AML-193 (cell line): ENCODE data around the gene CPSF3.

Source experiments
- DNase-seq, 2 experiments: peaks; one replicate each; lab custom pipeline; 2025; lab: John Stamatoyannopoulos, UW

CPSF3 gene

DNA sequence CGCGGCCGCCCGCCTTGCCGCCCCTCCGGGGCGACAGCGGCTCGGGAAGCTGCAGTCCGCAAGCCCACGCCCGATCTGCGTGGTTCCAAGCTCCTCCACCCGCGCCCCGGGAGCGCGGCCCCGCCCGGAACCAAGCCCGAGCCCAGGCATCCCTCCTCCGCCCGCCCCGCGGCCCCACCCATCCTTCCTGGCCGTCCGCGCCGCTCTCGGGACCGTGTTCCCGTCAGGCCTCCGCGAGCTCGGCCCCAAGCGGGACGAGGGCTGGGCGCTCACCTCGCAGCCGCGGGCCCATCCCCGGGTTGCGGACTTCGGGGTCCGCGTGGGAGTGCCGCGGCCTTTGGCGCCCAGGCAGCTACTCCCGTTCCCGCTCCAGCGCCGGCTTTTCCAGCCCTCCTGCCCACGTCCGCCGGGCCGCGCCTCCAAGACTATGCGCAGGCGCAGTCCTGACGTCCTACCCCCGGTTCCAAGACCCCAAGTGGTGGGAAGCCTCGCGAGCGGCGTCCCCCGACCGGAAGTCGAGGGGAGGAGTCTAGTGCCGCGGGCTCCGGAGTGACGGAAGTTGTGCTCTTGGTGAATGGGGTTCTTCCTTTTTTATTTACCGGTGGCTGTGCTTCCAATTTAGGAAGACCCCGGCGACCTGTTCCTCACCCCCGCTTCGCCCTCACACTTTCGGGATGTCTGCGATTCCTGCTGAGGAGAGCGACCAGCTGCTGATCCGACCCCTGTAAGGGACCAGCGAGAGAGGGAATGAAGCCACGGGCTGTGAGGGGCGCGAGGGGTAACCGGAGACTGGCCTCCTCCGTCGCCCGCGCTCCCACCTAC, at the start of gene CPSF3, which contains the start of gene ITGB1BP1:
CPSF3 (plus strand) TSS at position 555 of the 822 bp plus-strand sequence; CDS start at position 675, 120 bp downstream.
ITGB1BP1 (minus strand) TSS at position 429 of the 822 bp plus-strand sequence. CDS start 4,831 bp downstream, outside the sequence.
- peak; percentile 93 to 94 for DNase-seq

- DNase-seq = no peak
These were observed 49.3 kb upstream of the CPSF3 start for GRCh38 chr2:9374071-9374730.

- no peak for DNase-seq
These were observed 47.5 kb upstream of the CPSF3 start for GRCh38 chr2:9375857-9376428.

- no peak for DNase-seq
These were observed 45.9 kb upstream of the CPSF3 start for GRCh38 chr2:9377461-9378097.

DNA sequence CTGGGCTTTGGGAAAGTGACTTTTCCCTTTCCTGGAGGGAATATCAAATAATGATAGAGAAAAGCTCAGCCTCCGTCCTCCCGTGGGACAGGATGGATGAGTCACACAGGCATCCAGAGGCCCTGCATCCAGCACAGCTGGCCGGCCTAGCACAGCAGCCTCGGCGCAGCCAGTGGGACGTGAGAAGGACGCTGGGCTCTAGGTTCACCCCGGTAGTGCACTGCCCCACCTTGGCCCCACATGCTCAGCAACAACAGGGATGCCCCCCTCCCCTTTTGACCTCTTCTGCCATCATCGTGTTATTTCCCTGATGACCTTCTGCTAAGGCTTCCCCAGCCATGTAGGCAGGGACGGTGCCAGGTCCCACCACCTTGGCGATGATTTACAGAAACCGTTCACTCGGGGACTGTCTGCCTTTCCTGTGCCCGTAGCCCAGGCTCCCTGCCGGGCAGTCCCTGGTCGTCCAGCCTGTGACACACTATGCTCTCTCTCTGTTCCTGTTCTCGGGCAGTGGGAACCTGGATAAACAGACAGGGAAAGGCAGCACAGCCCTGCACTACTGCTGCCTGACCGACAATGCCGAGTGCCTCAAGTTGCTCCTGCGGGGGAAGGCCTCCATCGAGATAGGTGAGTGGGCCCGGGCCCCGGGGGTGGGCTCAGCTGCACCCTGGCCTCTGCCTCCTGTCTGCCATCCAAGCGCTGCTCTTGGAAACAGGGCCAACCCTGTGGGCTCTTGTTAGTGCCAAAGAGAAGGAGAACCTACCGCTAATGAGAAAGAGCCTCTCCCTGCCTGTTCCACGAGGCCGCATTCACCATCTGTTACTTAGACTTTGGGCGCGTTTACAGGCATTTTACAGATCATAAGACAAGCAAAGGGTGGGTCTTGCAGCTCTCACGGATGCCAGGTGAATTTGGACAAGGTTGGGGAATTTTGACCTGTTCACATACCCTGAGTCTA, 44.7 kb upstream of the CPSF3 start:
- DNase-seq = no peak

- DNase-seq = no peak
These were observed 44.1 kb upstream of the CPSF3 start for GRCh38 chr2:9379391-9379755.

DNA sequence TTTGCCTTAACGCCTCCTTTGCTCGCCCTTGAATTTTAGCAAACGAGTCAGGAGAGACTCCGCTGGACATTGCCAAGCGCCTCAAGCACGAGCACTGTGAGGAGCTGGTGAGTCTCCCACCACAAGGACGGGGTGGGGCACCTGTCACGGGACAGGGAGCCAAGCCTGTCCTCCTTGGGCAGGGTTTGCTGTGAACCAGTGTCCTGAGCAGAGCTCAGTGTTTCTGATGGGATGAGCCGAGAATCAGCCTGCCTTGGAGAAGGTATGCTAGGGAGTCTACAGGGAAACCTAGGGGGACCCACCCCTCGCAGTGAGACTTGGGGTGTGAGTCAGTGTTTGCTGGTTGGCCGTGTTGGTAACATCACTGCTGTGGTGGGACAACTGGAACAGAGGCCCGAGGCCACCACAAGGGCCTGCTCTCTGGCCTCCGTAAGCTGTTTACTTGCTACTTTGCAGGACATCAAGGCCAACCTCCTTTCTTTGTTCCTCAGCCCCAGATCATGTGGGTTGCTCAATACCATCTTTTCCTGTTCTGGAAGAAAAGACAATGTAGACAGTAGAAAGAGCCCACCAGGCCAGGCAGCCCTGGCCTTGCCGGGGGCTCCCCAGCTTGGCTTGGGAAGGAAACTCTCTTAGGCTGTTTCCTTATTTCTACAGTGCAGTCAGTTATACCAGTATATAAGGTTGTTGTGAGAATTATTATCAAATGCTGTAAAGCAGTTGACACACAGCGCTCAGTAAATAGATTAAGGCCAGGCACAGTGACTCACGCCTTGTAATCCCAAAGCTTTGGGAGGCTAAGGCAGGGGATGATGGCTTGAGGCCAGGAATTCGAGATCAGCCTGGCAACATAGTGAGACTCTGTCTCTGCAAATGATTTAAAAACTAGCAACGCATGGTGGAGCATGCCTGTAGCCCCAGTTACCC, 42.5 kb upstream of the CPSF3 start:
- no peak for DNase-seq

DNA sequence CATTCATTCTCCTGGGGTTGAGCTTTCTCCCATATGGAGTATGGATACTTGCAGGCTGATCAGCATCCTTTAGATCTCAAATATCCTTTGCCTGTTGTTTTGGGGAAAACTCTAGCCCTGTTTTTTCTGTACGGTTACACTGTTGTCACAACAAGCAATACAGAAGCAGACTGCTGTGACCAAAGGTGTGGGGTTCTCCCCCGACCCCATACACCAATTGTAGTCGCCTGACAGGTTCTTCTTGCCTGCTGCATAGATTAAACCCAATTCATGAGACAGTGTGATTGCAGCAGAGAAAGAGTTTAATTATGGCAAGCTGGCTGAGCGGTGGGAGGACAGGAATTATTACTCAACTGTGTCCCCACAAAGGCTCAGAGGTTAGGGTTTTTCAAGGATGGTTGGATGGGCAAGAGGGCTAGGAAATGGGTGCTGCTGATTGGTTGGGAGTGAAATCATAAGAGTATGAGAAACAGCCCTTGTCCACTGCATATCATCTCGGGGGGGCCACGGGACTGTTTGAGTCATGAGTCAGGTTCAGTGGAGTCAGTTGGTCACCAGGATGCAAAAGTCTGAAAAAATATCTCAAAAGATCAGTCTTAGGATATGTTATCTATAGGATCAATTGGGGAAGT, 40.7 kb upstream of the CPSF3 start:
- DNase-seq = no peak

GRCh38 chr2:9384521-9384920, 38.9 kb upstream of the CPSF3 start:
- DNase-seq = no peak

DNA sequence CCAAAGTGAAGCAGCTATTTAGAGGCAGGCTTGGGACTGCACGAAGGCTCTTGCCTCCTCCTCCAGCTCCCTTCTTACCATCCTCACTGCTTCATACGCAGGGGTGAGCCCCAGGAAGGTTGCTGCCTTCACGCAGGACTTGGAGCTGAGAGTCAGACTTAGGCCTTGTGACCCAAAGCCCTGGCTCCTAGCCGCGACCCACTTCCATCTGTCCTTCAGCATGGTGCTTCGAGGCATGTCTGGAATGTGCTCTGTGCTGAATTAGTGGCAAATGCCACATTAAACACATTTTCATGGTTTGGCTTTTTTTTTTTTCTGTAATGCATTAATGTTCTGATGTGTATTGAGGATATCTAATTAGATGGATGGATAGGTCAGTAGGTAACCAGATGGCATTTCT, 37.6 kb upstream of the CPSF3 start:
- DNase-seq = no peak

DNA sequence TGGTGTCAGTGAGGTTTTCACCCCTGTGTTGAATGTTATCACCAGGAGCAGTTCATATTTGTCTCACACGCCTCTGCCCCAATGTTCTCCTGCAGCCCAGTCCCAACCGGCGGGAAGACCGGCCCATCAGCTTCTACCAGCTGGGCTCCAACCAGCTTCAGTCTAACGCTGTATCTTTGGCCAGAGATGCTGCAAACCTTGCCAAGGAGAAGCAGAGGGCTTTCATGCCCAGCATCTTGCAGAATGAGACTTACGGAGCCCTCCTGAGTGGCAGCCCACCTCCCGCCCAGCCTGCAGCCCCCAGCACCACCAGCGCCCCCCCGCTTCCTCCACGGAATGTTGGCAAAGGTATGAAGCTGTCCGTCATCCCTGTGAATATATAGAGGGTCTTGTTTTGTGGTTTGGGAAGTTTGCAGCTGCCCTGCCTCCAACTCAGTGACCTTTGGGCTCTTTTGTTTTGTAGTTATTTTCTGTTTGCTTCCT, 35.2 kb upstream of the CPSF3 start:
- no peak for DNase-seq

DNA sequence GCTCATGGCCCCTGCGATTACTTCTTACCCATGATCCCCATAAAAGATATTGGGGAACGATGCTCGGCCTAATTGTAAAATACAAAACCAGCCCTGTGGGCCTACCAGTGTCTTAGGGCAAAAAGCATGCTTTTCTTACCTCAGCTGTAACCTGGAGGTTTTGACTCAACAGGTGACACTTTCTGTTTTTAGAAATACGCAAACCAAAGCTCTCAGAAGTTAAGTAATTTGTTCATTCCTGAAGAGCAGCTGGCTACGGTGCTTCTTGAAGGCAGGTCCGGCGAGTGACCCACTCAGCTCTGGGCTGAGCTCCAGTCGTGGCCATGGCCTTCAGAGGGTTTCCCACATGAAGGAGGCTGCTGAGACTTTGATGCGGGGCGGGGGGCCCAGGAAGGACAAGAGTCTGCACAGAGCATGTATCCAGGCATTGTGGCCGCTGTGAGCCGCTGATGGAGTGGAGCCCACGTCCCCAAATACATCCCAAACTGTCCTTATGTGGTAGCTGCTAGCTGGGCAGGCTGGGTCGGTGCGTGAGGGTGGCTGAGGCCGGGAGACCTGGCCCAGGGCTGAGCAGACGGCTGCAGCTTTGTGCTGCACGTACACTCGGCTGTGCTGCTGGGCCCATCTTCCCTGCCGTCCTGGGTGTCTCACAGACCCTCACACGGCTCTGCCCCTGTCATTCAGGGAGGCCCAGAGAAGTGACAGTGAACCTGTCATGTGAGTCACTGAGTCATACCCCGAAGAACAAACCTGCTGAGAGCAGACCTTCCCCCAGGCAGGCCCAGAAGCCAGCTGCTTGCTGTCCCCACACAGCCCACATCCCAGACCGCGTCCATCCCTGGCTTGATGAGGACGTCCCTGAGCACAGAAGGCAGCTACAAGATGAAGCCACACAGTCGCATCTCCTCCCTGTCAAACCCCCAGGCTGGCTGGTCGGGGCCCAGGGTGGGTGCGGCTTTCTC, 34.2 kb upstream of the CPSF3 start:
- DNase-seq = no peak

DNA sequence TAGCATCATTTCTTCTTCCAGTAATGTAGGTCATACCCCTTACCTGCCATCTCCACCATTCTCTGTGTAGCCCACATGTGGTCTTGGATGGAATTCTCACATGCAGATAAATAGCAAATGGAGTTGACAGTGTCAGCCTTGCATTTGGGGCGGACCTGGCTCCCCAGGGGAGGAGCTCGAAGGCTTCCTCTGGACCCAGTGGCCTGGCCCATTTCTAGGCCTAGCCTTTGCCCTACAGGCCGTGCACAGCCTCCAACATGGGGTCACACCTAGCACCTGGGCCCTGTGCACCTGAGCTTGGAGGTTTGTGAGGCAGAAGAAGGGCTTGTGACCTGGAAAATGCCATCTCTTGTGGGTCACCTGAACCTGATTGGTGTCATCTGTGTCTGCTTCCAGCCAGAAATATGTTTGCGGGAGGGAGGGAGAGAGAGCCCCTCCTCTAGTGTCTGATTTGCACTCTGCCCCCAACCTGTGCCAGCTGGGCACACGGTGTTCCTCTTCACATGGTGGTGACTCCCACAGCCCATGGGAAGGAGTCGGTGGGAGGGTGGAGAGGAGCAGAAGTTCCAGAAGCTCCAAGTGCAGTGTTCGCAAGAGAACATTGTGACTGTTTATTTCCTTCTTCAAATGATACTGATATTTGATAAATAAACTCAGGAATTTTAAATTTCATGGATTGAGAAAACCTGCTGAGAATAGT, 33.2 kb upstream of the CPSF3 start:
- no peak for DNase-seq

DNA sequence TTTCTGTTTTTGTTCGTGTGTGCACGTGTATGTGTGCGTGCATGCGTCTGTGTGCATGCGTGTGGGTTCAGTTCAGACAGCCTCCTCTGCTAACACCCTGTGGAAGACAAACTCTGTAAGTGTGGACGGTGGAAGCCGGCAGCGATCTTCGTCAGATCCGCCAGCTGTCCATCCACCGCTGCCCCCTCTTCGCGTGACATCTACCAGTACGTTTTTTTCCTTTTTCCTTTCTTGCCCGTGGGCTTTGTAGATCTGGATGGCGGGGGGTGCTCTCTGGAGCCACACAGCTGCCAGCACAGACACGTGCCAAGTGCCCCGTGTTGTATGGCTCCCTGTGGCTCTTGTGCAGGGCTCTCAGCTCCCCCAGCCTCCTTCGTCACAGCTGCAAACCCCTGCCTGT, 32.5 kb upstream of the CPSF3 start:
- DNase-seq = no peak

DNA sequence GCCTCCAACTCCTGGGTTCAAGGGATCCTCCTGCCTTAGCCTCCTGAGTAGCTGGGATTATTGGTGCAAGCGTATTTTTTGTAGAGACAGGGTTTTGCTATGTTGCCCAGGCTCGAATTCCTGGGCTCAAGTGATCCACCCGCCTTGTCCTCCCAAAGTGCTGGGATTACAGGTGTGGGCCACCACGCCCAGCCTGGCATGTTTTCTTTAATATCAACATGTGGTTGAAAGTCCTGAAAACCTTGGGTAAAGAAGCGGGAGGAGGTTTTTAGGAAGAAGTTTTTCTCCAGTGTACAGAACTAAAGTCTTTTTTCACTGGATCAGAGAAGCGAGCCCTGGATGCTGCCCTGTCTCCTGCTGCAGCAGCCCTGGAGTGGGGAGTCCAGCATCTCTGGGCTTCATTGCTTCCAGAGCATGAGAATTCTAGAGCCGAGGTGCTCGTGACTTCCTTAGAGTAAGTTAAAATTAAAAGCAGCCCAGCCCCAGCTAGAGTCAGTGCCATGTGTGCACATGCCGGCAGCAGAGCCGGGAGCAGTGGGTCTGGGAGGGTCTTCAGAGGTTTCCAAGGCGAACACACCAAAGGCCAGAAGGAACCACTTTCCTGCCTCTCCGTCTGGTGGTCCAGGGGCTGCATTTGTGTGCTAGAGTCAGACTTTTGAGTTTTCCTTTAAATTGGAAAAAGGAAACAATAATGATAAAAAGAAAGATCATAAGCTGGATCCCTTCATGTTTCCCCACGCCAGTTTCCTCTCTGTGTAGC, 31.3 kb upstream of the CPSF3 start:
- DNase-seq = no peak

DNA sequence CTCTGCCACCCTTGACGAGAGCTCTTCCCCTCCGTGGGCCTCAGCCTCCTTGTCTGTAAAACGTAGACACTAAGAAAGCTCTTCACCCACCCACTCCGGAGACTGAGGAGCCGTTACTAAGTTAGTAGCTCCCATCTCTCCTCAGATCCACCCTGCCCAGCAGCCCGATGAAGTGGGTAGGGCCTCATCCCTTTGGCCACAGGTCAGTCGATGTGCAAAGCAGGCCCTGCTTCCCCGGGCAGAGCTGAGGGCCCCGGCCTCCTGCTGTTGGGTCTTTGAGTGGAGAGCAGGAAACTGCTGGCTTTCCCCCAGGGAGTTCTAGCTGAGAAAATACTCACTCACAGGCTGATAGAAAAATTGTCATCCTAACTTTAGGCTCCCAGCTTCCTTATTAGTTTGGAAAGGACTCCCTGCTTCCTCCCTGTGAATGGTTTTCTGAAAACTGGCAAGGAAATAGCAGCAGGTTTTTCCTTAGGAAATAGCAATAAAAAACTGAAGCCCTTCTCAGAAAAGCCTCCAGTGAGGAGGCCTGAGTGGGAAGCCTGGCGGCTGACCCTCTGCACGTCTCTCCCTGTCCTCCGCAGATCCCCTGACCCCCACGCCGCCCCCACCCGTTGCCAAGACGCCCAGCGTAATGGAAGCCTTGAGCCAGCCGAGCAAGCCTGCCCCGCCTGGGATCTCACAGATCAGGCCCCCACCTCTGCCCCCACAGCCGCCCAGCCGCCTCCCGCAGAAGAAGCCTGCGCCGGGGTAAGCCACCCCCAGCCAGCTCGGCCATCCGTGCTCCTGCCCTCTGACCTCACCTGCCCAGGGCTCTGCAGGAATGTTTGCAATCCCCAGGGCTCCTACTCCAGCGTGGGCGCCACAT, 30.3 kb upstream of the CPSF3 start:
- DNase-seq = no peak
